Lower lobe of right lung (tissue), 2 donors: ENCODE data around the gene TFCP2L1. TPM values are rescaled to one million over a fixed set of nuclear protein-coding genes. Genes with fewer than 3 reads are reported as not detected.

ENCODE experiments used
- ATAC-seq, 2 donors: fragments of 200-7000 bp; cut with Tn5 transposase; one replicate each; pipeline ENCODE4 v1.9.1; 2020 to 2022; ENCODE audit warnings: mild to moderate bottlenecking in 2 of 2, moderate library complexity in 2 of 2
- DNase-seq: peaks from one replicate; pipeline ENCODE4 v3.0.0-alpha.2; 2020
- H3K27ac ChIP-seq: fragments of 200-600 bp; one replicate; pipeline ENCODE4 v1.8.0; 2022
- H3K27me3 ChIP-seq: fragments of 200-600 bp; one replicate; pipeline ENCODE4 v1.8.0; 2022; ENCODE audit warnings: low read depth
- H3K36me3 ChIP-seq: fragments of 200-600 bp; one replicate; pipeline ENCODE4 v1.8.0; 2022; ENCODE audit warnings: mild to moderate bottlenecking
- H3K4me1 ChIP-seq: fragments of 200-600 bp; one replicate; pipeline ENCODE4 v1.8.0; 2022
- H3K4me3 ChIP-seq: fragments of 200-600 bp; one replicate; pipeline ENCODE4 v1.8.0; 2022; ENCODE audit warnings: mild to moderate bottlenecking
- H3K9me3 ChIP-seq: fragments of 200-600 bp; one replicate; pipeline ENCODE4 v1.8.0; 2022
- intact Hi-C: fragments of 100-400 bp; cut with DNase I; formaldehyde crosslinking; loops from one replicate; pipeline ENCODE4 v1.11.0; 2022
- total RNA-seq: library from RNA; stranded (reverse); fragmentation: NEBNext Ultra II Directional; extraction: Animal tissue kit (Norgen Biotek cat#: 25700); gene quantifications from one replicate; pipeline ENCODE4 v1.2.1, GENCODE V29; 2021
- TF ChIP-seq, protein P1 (sequence below): fragments of 200-600 bp; IDR thresholded peaks from one replicate; pipeline ENCODE4 v1.8.0; 2022; ENCODE audit warnings: antibody characterized with exemption, mild to moderate bottlenecking
- donor health status: DM: no; HTN: yes; CAD: no; lungs with severe emphysema.

Gene TFCP2L1
- total RNA-seq, 1 donor from 2014 or later, result 19.2 TPM

DNA sequence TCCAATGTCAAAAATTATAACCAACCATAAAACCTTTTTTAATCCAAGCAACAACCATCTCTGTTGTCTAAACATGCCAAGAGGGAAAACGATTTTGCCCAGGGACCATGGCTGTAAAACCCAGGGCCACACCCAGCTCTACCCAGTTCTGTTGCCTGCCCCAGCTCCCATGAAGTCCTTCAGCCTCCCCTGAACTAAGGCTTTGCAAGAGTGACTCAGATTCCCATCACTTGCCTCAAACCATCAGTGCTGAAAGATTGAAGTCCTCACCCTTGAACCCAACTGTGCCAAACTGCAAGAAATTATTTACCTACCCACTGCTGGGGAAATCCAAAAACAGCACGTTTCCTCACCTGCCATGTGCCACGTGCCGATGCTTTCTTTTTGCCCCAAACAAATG is 102.5 kb downstream of the TFCP2L1 start:
- H3K9me3 ChIP-seq, result no peaks in the 10 kb centered on the region
- no peaks in the 10 kb centered on the region for H3K36me3 ChIP-seq
- H3K4me1 ChIP-seq, result no peaks in the 10 kb centered on the region
- no peaks in the 10 kb centered on the region for H3K27me3 ChIP-seq
- DNase-seq (no peak), ATAC-seq (no peak)
- no peak overlapping the region for H3K27ac ChIP-seq
- TF ChIP-seq, protein P1, sequence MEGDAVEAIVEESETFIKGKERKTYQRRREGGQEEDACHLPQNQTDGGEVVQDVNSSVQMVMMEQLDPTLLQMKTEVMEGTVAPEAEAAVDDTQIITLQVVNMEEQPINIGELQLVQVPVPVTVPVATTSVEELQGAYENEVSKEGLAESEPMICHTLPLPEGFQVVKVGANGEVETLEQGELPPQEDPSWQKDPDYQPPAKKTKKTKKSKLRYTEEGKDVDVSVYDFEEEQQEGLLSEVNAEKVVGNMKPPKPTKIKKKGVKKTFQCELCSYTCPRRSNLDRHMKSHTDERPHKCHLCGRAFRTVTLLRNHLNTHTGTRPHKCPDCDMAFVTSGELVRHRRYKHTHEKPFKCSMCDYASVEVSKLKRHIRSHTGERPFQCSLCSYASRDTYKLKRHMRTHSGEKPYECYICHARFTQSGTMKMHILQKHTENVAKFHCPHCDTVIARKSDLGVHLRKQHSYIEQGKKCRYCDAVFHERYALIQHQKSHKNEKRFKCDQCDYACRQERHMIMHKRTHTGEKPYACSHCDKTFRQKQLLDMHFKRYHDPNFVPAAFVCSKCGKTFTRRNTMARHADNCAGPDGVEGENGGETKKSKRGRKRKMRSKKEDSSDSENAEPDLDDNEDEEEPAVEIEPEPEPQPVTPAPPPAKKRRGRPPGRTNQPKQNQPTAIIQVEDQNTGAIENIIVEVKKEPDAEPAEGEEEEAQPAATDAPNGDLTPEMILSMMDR, result no peak
- intact Hi-C loops, result no loop called here
- no peak overlapping the region for H3K4me3 ChIP-seq

DNA sequence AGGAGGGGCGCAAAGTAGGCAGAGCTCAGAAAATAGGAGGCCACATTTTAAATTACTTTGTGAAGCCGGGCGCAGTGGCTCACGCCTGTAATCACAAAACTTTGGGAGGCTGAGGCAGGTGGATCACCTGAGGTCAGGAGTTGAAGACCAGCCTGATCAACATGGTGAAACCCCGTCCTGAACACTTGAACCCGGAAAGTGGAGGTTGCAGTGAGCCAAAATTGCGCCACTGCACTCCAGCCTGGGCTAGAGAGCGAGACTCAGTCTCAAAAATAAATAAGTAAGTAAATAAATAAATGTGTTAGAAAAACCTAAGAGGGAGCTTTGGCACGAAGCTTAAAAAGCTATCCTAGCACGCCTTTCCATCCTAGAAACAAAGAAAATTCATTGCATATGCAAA is 105.5 kb downstream of the TFCP2L1 start:
- DNase-seq, result no peak
- Histone ChIP-seq H3K36me3 (no peaks in the 10 kb centered on the region), H3K4me3 (no peak overlapping the region), H3K4me1 (no peaks in the 10 kb centered on the region), H3K27ac (no peak overlapping the region), H3K9me3 (no peaks in the 10 kb centered on the region), H3K27me3 (no peaks in the 10 kb centered on the region)
- ATAC-seq, result peak in 1 of 2 donors; percentile 49
- TF ChIP-seq, protein P1, result no peak
- intact Hi-C loops, result no loop called here

DNA sequence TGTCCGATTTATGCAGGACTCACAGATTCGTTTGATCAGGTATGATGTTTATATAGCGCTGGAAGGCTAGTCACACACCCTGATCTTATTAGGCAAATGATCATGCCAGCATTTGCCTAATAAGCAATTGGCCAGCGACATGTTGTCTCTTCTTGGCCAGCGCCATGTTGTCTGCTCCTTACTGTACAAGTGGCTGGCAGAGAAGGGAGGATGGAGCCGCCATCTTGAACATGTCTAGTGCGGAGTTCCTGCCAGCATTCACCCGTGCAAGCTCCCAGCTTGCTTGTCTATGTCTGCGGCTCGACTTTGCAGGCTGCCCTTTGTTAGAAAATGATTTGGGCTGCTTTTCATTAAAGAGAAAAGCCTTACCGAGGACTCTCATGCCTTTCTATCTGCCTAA is 106.3 kb downstream of the TFCP2L1 start:
- H3K9me3 ChIP-seq, result no peaks in the 10 kb centered on the region
- ATAC-seq, result no peak
- H3K36me3 ChIP-seq, result no peaks in the 10 kb centered on the region
- no peak overlapping the region for H3K27ac ChIP-seq
- no peak overlapping the region for H3K4me3 ChIP-seq
- TF ChIP-seq, protein P1, result no peak
- H3K27me3 ChIP-seq, result no peaks in the 10 kb centered on the region
- intact Hi-C loops, result no loop called here
- DNase-seq, result no peak
- H3K4me1 ChIP-seq, result no peaks in the 10 kb centered on the region

DNA sequence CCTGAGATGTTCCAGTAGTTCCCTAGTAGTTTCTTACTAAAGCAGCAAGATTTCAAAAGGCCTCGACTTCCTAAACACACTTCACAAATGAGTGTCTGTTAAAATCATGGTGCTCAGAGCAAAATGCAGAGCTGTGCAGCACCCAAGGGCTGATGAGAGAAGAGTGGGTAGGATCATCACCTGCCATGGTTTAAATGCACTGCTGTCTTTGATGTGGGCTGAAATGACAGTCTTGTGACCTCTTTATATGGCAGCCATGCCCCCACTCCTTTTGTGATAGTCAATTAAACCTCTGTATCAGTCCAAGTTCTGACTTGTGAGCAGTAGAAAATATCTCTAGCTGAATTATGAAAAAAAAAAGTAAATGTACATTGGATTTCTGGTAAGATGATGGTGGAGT is 107.1 kb downstream of the TFCP2L1 start:
- H3K27me3 ChIP-seq, result no peaks in the 10 kb centered on the region
- H3K9me3 ChIP-seq, result no peaks in the 10 kb centered on the region
- H3K4me1 ChIP-seq, result no peaks in the 10 kb centered on the region
- intact Hi-C loops, result no loop called here
- ATAC-seq, result no peak
- TF ChIP-seq, protein P1, result no peak
- no peak overlapping the region for H3K27ac ChIP-seq
- no peaks in the 10 kb centered on the region for H3K36me3 ChIP-seq
- no peak for DNase-seq
- no peak overlapping the region for H3K4me3 ChIP-seq

DNA sequence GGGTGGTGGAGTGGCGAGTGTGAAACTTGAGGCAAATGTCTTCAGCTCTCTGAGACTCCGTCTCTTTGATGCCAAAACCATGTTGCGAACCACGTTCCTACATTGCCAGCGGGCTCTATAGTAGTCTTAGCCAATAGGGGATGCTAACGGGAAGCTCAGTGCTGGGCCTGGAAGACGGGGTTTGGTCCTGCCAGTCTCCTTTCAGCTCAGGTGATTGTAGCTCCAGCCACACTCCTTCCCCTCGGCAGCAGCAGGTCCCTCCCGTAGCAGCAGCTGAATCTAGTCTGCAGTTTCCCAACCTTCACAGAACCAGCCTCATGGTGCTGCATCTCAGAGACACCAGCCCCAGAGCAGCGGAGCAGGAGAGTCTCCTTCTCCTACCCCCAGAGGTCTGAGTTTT is 109.7 kb downstream of the TFCP2L1 start:
- Histone ChIP-seq H3K36me3 (no peaks in the 10 kb centered on the region), H3K27ac (no peak overlapping the region), H3K4me3 (no peak overlapping the region), H3K9me3 (peaks cover 5% of the 10 kb centered on the region), H3K4me1 (no peaks in the 10 kb centered on the region), H3K27me3 (no peaks in the 10 kb centered on the region)
- ATAC-seq (no peak), DNase-seq (no peak)
- TF ChIP-seq, protein P1, result no peak
- intact Hi-C loops, result no loop called here

DNA sequence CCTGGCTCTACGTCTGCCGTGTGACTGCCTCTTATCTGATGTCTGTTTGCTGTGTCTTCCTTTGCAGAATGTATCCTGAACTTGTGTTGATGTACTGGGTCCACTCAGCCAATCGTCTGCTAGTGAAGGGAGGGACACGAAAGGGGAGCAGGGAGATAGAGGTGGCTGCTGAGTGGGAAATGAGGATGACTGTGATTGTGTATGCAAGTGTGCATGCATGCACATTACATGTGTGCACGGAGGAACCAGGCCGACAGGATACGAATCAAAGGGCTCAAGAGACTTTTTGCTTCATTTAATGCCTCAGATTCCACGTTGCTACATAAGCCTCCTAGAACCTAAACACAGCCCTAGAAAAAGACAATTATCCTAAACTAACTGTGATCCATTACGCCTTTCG is 111.2 kb downstream of the TFCP2L1 start:
- peaks cover 7% of the 10 kb centered on the region for H3K9me3 ChIP-seq
- TF ChIP-seq, protein P1, result no peak
- DNase-seq (no peak), ATAC-seq (no peak)
- no peaks in the 10 kb centered on the region for H3K36me3 ChIP-seq
- no peak overlapping the region for H3K27ac ChIP-seq
- no peak overlapping the region for H3K4me3 ChIP-seq
- intact Hi-C loops, result no loop called here
- H3K27me3 ChIP-seq, result no peaks in the 10 kb centered on the region
- no peaks in the 10 kb centered on the region for H3K4me1 ChIP-seq
